HG03175 (cell line): ENCODE results near the gene LRRC40.
"Not testable (repeated sequence)": the region's sequence is repeated elsewhere in the genome, so short reads cannot be mapped to it uniquely, and the experiment has no call there.

ENCODE experiments used
- ATAC-seq: cut with Tn5 transposase; IDR thresholded peaks from one replicate; pipeline ENCODE4 v1.9.1; 2021; ENCODE audit warnings: mild to moderate bottlenecking, moderate library complexity; ENCODE audit not compliant: unreplicated experiment

LRRC40 gene

DNA sequence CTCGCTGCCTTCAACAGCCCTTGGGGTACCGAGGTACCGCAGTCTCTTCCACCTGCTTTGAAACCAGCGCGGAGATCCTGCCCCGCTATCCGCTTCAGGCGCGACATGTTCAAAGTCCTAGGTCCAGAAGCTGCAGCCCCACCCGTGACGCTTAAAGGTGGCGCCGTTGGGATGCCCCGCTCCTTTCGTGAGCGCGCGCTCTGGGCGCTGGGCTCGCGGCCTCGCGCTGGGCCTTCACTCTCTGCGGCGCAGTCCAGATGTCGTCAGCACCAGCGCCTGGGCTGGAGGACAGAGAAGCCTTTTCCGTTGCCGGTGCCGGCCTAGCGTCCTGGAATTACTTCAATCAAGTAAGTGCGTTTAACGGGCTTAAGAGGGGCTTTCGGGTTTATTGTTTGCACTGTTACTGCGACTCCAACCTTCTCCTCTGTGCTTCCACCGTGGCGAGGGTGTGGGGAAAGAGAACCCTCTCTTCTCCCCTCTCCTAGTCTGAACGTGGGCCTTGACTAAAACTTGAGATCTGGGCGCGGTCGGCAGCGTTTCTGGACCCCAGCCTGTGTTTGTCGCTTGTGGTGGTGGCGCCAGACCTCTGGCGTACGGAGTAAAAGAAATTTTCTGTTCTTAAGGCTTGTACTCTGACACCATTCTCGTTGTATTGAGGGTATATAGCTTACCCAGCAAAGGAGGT is at the start of gene LRRC40:
LRRC40 (minus strand) TSS at position 146 of the 685 bp plus-strand sequence; CDS start at position 107, 39 bp downstream.
- ATAC-seq, result peak; percentile 80

DNA sequence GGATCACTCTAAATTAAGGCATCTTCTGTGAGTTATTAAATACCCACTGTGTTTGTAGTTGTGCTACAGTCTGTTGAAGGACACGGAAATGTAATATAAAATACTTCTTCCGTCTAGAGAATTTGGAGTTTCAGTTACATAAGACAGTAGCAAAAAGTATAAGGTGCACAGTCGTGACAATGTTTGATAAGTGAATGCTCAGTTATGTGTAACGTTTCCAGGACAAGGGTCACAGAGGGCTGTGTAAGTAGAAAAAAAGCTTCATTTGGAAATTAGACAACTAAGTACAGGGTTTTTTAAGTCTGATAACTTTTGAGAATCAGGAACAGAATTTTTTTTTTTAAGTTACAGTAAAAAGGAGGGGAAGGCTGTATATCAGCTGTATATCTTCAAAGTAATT is 43.4 kb upstream of the LRRC40 start:
- ATAC-seq, result no peak

DNA sequence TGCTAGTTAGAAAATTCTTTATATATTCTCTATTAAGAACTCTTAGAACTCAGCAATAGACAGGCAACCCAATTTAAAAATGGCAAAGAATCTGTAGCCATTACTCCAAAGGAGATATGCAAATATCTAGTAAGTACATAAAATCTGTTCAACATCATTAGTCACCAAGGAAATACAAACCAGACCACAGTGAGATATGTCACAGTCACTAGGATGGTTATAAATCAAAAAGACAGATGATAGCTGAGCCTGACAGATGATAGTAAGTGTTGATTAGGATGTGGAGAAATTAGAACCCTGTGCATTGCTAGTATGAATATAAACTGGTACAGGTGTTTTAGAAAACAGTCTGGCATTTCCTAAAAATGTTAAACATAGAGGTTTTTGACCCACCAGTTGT is 42.4 kb upstream of the LRRC40 start:
- ATAC-seq, result no peak

DNA sequence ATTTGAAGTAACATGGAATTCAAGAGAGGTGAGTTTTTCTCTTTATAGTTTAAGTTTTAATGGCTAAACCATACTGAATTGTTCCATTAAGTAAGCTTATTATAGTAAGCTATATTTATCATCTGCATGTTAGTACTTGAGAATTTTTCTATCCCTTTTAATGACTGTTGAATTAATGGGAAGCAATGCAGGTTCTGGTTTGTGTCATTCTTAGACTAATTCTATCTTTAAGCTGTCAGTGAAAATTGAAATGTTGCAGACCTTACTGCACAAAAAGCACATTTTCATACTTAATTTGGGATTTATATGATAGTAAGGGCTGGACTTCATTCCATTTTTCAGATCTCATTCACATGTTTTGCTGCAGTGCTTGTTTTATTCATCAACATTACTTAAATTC is 41.7 kb upstream of the LRRC40 start:
- ATAC-seq, result no peak

DNA sequence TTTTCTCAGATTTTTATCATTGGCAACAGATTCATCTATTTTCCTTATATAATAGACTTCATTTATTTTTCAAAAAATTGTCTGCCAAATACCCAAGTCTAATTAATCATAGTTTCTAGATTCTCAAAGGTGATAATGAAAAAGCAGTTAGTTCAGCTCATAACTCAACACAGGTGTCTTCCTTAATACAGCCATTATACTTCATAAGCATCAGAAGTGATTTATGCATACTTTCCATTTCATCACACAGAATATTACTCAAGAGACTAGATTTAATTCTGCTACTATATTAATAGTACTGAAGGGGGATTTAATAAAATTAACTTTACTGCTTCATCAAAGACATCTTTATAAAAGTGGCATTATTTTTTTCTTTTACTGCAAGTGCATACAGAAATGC is 34.6 kb upstream of the LRRC40 start:
- no peak for ATAC-seq

DNA sequence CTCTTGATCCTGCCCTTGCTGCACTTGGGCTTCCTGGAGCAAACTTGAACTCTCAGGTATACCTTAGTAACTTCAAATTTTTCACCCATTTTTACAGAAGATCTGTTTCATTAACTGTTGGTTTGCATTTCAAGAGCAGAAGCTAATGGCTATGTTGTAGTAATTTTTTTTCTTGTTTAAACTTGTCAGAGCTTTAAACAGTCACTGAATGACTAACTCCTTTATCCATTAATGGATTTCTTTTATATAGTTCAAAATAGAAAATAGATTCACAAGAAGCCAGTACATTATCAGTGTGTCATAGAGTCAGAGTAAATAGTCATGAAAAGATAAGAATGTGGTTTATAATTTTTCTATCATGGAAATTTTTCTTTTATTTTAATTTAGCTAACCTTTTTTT is 29.4 kb upstream of the LRRC40 start:
- ATAC-seq, result no peak

DNA sequence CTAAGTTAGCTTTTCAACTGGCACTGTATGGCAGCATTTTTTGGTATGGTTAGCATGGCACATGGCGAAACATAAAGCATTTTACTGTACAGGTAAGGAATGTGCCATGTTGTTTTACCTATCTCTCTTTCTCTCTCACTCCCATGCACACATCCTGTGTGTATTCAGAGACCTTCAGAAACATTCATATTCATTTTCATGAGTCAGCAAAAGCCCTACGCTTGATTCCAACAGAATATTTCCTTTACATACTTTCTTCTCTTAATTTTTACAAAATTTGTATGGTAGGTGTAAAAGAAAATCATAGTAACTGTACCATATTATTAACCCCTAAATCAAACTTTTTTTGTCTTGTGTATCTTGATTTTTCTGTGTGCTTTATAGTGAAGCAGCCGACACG is 26.1 kb upstream of the LRRC40 start:
- ATAC-seq, result no peak

DNA sequence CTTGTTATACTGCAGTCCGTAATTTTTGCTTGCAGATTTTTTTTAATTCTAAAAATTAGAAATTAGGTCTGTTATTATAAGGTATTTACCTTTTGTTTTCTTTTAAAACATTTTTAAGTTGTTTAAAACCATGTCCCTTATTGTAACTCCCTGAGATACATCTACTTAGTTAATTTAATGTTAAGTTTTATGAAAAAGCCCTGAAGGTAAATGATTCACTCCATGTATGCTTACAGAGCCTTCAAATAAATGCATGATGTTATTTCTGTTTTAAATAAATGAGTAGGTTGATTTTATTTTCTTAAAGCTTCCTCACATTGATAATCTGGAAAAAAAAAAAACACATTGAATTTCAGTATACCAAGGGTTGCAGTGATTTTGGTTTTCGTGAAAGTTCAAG is 23.3 kb upstream of the LRRC40 start:
- no peak for ATAC-seq

DNA sequence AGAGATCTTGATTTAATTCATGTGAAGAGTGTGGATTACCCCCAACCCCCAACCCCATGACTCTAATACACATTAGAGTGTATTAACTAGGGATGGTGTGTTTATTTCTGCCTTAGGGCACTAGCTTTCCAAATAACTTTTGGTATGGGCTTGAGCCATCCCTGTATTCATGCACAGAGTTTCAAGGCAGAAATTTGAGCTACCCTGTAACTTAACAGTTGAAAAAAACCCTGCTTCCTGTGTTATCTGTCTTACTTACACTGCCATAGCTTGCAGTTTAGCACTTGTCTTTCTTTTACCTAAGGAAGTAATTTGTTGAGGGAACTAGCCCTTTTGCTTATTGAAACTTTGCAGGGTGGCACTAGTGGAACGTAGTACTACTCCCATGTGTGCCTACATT is 22.1 kb upstream of the LRRC40 start:
- no peak for ATAC-seq

DNA sequence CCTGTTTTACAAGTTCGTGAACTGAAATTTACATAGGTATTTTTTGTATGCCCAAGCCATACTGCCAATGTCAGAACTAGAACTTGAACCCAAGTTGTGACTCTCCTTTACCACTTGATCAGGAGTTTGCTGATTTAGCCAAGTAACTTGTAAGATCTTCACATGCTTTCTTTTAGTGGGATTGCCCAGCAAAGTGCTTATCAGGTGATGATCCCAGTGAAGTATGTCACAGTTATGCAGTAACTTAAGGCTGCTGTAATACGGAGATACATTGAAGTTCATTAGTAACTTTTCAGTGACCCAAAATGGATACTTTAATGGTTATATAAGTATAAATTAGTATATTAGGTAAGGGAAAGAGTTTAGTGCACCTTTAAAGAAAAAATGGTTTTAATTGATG is 19.6 kb upstream of the LRRC40 start:
- ATAC-seq, result no peak

DNA sequence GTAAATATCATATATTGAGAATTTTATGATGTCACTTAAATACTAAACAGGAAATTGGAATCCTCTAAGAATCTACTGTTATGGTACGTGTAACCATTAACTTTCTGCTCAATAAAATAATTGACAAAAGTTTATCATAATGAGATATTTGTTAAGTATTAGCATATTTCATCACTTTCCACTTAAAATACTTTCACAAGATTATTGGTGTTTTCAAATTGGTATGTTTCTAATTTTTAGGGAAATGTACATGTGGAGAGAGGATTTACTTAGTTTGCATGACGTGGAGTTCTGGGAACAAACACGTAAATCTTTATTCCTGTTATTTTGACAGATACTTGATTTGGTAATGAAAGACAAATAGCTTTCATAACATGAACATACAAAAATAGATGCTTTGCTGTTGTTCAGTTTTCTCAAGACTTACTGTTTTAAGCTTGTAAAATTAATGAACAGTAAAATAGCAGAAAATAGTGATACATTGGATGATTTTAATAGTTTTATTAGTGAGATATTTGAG is 17.4 kb upstream of the LRRC40 start:
- no peak for ATAC-seq

DNA sequence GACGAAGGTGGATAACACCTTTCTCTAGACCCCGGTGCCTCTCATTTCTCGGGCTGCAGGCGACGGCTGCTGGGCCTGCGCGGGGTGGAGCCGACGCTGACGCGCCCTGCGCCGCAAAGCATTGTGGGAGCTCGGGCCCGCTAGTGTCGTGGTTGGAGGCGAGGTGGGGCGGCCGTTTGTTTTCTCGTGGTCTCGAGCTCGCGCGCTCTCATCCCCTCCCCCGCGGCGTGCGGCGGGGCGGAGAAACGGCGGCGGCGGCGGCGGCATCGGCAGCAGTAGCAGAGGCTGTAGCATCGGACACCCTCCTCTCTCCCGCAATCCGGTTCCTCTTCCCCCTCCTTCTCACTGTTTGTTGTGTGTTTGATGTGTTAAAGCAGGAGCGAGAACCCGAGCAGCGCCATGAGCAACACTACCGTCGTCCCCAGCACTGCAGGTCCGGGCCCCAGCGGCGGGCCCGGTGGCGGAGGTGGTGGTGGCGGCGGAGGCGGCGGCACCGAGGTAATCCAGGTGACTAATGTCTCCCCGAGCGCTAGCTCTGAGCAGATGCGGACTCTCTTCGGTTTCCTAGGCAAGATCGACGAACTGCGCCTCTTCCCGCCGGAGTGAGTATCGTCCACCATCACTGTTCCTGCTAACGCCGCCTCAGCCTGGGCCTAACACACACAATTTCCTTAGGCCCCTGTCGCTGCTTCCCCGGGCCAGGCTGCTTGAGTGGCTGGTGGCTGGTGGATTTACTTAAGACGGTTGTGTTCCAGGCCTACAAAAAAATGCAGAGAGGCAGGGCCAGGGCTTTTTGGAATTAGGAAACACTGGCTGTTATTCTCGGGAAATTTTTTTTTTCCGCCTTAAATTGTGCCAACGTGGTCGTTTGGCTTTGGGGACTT is 16.1 kb upstream of the LRRC40 start, which contains the start of gene SRSF11:
SRSF11 (plus strand) TSS at position 143 of the 884 bp plus-strand sequence; CDS start at position 400, 257 bp downstream.
- peak; percentile 93 for ATAC-seq

DNA sequence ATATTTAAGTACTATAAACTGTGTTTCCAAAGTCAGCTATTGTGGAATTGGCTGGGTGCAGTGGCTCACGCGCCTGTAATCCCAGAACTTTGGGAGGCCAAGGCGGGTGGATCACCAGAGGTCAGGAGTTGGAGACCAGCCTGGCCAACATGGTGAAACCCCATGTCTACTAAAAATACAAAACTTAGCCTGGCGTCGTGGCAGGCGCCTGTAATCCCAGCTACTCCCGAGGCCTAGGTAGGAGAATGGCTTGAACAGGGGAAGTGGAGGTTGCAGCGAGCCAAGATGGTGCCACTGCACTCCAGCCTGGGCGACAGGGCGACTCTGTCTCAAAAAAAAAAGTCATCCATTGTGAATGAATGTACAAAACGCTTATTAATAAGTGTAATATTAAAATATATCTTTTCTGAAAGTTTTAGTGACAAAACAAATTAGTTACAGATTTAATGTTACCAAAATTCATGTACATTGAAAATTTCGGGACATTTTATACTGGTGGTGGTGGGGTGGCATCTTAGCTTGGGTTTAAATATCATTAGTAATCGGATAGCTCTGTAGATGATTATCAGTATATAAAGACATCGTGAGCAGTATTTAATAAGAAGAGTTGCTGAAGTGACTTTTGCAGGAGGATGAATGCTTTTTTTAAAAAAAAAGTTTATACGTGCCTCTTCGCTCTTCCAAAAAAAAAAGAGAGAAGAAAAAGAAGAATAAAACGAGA is 15.3 kb upstream of the LRRC40 start:
- peak; percentile 13 for ATAC-seq

DNA sequence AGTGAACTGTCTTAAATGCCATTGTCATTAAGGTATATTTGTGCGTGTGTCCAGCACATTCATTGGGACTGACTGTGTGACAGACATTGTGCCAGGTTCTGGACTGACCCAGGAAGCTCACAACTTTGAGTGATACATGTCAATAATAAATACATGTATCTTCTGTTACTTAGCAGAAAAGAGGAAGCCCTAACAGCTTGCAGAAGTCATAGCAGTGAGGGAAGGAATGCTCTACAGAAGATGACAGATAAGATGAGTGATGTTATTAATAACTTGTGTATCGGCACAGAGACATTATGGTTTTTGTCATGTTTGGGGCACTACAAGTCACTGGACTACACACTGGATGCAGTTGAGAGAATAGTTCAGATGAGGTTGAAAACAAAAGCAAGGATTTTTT is 14.6 kb upstream of the LRRC40 start:
- ATAC-seq, result no peak

DNA sequence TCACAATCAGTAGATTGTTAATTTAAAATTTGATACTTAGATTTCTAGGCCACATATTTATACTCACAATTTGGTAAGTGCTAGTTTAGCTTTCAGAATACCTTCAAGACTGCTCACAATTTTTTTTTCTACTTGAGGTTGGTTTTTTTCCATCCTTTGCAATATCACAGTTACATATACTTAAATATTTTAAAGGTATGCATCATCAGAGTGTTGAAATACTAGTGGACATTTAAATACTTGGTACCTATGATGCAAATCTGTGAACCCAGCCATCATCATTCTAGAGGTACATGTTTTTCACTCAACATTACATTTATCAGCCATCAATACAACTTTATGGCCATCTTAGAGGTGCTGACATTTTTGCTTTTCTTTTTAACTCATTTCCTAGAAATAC is 6.2 kb upstream of the LRRC40 start:
- ATAC-seq, result no peak

DNA sequence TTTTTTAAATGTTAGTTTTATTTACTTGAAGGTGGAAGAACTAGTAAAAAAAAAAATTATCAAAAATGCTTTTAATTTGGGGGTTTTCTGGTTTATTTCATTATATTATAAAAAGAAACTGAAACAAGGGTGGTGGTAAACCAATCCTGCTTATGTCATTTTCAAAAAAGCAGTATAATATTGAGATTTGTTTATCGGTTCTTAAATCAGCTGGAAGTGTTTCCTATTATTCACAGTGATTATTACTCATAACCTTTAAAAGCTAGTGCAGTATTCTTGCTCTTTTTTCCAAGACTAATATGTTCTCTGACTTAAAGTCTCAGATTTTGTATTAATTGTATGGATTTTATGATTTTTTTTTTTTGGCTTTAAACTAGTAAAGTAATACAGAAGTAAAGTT is 5.4 kb upstream of the LRRC40 start:
- no peak for ATAC-seq

DNA sequence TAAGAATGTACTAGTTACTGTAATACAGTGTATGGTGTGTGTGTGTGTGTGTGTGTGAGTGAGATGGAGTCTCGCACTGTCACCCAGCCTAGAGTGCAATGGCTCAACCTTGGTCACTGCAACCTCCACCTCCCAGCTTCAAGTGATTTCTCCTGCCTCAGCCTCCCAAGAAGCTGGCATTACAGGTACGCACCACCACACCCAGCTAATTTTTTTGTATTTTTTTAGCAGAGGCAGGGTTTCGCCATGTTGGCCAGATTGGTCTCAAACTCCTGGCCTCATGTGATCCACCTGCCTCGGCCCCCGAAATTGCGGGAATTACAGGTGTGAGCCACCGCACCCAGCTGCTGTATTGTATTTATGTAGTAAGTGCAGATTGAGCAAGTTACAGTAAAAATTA is 2.9 kb upstream of the LRRC40 start:
- ATAC-seq, result no peak

DNA sequence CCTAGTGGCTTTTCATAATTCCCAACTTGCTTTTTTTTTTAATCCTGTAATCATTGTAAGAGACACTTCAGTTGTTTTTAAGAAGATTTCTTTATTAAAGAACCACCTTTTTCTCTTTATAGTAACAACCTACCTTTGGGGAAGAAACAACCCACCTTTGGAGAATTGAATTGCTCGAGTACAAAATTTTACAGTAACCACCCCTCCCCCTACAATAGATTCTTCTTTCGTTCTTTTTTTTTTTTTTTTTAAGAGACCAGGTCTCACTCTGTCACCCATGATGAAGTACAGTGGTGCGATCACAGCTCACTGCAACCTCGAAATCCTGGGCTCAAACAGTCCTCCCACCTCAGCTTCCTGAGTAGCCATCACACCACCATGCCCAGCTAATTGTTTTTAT is 2.1 kb upstream of the LRRC40 start:
- ATAC-seq, result no peak

DNA sequence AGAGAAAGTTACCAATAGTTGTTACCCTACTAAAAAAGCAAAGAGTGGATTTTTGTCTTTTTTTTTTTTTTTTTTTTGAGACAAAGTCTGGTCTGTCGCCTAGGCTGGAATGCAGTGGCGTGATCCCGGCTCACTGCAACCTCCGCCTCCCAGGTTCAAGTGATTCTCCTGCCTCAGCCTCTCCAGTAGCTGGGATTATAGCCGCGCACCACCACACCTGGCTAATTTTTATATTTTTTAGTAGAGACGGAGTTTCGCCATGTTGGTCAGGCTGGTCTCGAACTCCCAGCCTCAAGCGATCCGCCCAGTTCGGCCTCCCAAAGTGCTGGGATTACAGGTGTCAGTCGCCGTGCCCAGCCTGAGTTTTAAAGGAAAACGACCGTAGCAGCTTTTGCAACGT is 1.5 kb upstream of the LRRC40 start:
- ATAC-seq, result not testable (repeated sequence)

DNA sequence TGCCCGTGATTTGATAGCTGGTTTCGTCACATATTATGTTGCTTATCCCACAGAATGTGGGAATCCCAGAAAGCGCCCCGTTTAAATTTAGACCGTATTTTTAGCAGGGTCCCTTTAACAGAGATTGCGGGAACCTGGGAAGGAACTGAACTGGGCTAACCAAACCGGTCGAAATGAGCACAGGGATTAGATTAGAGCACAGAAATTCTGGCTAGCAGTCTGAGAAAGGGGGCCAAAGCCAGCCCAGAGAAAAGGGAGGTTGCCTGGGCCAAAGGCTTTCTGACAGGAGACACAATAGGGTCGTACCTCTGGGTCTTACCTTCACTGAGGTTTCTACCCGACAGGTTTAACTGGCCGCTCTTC is 327 bp downstream of the LRRC40 start:
- peak; percentile 29 for ATAC-seq

DNA sequence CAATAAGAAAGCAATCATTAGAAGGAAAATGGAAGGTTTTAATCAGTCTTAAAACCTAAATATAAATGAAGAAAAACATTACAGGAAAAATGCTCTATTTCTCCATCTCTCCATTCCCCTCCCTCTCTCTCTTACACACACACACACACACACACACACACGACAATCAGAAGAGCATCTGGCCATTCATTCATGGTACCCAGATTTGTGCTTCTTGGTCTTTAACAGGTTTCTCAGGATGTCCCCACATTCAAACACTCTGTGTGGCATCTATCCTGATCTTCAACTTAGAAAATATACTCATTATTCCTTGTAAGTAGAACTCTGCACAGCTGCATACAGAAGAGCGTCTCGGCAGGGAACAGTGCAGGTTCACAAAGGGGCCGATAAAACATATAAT is 779 bp downstream of the LRRC40 start:
- ATAC-seq, result no peak
